GM12878 (cell line): ENCODE results near the gene CYP1A1. TPM values are rescaled to one million over a fixed set of nuclear protein-coding genes. Genes with fewer than 3 reads are reported as not detected.

Source experiments
- EGR1 ChIP-seq, 2 experiments: IDR thresholded peaks; 1 replicate in 1 of 2; 2 replicates in 1 of 2; pipeline ENCODE4 v1.6.1; 2011 to 2012; ENCODE audit warnings: low read depth in 2 of 2, low read length in 2 of 2, borderline replicate concordance in 1 of 2, mild to moderate bottlenecking in 1 of 2, moderate library complexity in 1 of 2
- ETV6 ChIP-seq, 2 experiments: fragments of 450-650 bp in 1 of 2; IDR thresholded peaks in 1 of 2; conservative IDR thresholded peaks in 1 of 2; 2 replicates each; pipeline ENCODE4 v1.6.1; 2014; ENCODE audit warnings: antibody characterized with exemption in 1 of 2, borderline replicate concordance in 1 of 2, low read depth in 1 of 2, mild to moderate bottlenecking in 1 of 2, moderate library complexity in 1 of 2
- HDAC6 ChIP-seq: fragments of 200-600 bp; sonication (generic); IDR thresholded peaks from one replicate; pipeline ENCODE4 v1.8.0; 2017; ENCODE audit warnings: antibody characterized with exemption; ENCODE audit not compliant: unreplicated experiment
- JUNB ChIP-seq: IDR thresholded peaks from 2 replicates; pipeline ENCODE4 v1.6.1; 2016; ENCODE audit warnings: antibody characterized with exemption, mild to moderate bottlenecking
- MEF2B ChIP-seq: fragments of 450-650 bp; IDR thresholded peaks from 2 replicates; pipeline ENCODE4 v1.6.1; 2018; ENCODE audit warnings: mild to moderate bottlenecking, moderate library complexity; ENCODE audit not compliant: partially characterized antibody, poor library complexity, severe bottlenecking
- NFYB ChIP-seq: IDR thresholded peaks from 2 replicates; pipeline ENCODE4 v1.6.1; 2011; ENCODE audit warnings: low read depth, mild to moderate bottlenecking, low read length, improper control_type of control experiment, moderate library complexity; ENCODE audit not compliant: insufficient read depth
- SP1 ChIP-seq: IDR thresholded peaks from one replicate; pipeline ENCODE4 v1.6.1; 2011; ENCODE audit warnings: low read depth, low read length
- ZNF207 ChIP-seq: fragments of 450-650 bp; IDR thresholded peaks from 2 replicates; pipeline ENCODE4 v1.6.1; 2014; ENCODE audit warnings: antibody characterized with exemption, mild to moderate bottlenecking, borderline replicate concordance
- polyA plus RNA-seq, 11 experiments: library from polyadenylated mRNA; depleted of rRNA in 4 of 11; unstranded in 6 of 11; stranded (reverse) in 5 of 11; fragments of >200 nt; fragmentation: Nextera tagmentation in 4 of 11; fragmentation: Illumina TruSeq in 1 of 11; extraction: Ambion mirVana in 4 of 11; extraction: Trizol in 1 of 11; gene quantifications; 1 replicate in 1 of 11; 2 replicates in 10 of 11; pipeline versions ENCODE4 v1.2.1 to v1.2.3, GENCODE V29; 2011 to 2016; ENCODE audit warnings: inconsistent platforms in 2 of 11, missing spikeins in 2 of 11, low read depth in 1 of 11
- total RNA-seq, 4 experiments: library from RNA; depleted of rRNA in 3 of 4; stranded (reverse); fragments of >200 nt in 3 of 4; fragmentation: Illumina TruSeq in 1 of 4; extraction: Trizol in 1 of 4; gene quantifications; 2 replicates each; pipeline versions ENCODE4 v1.2.1 to v1.2.3, GENCODE V29; 2013 to 2021
- TF ChIP-seq, protein P1 (sequence below): IDR thresholded peaks from 2 replicates; pipeline ENCODE4 v1.6.1; 2011; ENCODE audit warnings: low read depth, mild to moderate bottlenecking, low read length, moderate library complexity, borderline replicate concordance; ENCODE audit errors: extremely low read depth
- TF ChIP-seq, protein P2 (sequence below): fragments of 450-650 bp; IDR thresholded peaks from 2 replicates; pipeline ENCODE4 v1.6.1; 2017; ENCODE audit warnings: mild to moderate bottlenecking, moderate library complexity
- TF ChIP-seq, protein P3 (sequence below): fragments of 450-650 bp; formaldehyde crosslinking; IDR thresholded peaks from 2 replicates; pipeline ENCODE4 v1.5.0; 2022; ENCODE audit warnings: mild to moderate bottlenecking, missing genetic modification characterization
- TF ChIP-seq, protein P4 (sequence below): fragments of 450-650 bp; formaldehyde crosslinking; IDR thresholded peaks from 2 replicates; pipeline ENCODE4 v1.4.0; 2020; ENCODE audit warnings: mild to moderate bottlenecking, moderate library complexity
- TF ChIP-seq, protein P5 (sequence below): fragments of 450-650 bp; IDR thresholded peaks from 2 replicates; pipeline ENCODE4 v1.6.1; 2017; ENCODE audit warnings: borderline replicate concordance

CYP1A1 gene
- total and polyA plus RNA-seq, 10 of the 15 experiments (the other 5 are each of a cell fraction or from before 2014, with no cell fraction given), result 0.04 to 0.71 (median 0.07) TPM; not detected in 4

DNA sequence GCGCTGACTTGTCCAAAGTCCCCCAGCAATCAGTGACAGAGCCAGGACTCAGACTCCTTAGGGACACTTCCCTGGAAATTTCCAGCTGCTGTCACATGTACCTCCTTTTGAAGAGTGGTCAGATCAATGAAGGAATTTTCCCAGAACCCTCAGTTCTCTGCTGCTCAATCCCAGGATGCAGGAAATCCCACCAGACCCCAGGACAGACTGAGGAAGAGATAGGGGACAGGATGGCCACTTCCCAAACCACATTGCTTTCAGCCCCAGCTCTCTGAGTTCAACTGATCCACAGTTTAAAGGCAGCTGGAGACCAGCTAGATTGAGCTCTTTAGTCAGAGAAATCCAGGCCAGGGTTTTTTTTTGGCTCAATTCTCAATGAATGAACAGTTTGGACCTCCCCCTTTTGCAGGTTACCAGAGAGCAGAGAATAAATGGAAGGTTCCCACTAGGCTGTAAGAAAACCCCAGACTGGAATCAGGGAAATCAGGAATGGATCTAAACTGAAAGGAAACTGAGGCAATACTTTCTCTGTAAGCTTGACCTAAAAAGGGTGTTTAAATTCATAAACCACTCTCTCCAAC, 1.5 kb downstream of the CYP1A1 start (continued):
- TF ChIP-seq NFYB (peak; percentile 53; the same call in 1 of the 2 replicates), EGR1 (IDR thresholded peaks at IDR 0.05; ENCODE audit: borderline replicate concordance in 1 of 2, low read depth in 2 of 2, low read length in 2 of 2) (0 out of 3 replicates have a peak, but pooled peaks of 1 of the 2 experiments have one; percentile 17), ETV6 (conservative IDR thresholded peaks at IDR 0.05 in 1 of 2, IDR thresholded peaks at IDR 0.05 in 1 of 2; ENCODE audit: borderline replicate concordance in 1 of 2, low read depth in 1 of 2) (no peak), MEF2B (no peak), HDAC6 (no peak), JUNB (no peak), ZNF207 (no peak), SP1 (peak; percentile 79)
- TF ChIP-seq, protein P1, sequence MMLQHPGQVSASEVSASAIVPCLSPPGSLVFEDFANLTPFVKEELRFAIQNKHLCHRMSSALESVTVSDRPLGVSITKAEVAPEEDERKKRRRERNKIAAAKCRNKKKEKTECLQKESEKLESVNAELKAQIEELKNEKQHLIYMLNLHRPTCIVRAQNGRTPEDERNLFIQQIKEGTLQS, result no peak
- TF ChIP-seq, protein P2, sequence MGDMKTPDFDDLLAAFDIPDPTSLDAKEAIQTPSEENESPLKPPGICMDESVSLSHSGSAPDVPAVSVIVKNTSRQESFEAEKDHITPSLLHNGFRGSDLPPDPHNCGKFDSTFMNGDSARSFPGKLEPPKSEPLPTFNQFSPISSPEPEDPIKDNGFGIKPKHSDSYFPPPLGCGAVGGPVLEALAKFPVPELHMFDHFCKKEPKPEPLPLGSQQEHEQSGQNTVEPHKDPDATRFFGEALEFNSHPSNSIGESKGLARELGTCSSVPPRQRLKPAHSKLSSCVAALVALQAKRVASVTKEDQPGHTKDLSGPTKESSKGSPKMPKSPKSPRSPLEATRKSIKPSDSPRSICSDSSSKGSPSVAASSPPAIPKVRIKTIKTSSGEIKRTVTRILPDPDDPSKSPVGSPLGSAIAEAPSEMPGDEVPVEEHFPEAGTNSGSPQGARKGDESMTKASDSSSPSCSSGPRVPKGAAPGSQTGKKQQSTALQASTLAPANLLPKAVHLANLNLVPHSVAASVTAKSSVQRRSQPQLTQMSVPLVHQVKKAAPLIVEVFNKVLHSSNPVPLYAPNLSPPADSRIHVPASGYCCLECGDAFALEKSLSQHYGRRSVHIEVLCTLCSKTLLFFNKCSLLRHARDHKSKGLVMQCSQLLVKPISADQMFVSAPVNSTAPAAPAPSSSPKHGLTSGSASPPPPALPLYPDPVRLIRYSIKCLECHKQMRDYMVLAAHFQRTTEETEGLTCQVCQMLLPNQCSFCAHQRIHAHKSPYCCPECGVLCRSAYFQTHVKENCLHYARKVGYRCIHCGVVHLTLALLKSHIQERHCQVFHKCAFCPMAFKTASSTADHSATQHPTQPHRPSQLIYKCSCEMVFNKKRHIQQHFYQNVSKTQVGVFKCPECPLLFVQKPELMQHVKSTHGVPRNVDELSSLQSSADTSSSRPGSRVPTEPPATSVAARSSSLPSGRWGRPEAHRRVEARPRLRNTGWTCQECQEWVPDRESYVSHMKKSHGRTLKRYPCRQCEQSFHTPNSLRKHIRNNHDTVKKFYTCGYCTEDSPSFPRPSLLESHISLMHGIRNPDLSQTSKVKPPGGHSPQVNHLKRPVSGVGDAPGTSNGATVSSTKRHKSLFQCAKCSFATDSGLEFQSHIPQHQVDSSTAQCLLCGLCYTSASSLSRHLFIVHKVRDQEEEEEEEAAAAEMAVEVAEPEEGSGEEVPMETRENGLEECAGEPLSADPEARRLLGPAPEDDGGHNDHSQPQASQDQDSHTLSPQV, result no peak
- TF ChIP-seq, protein P3, sequence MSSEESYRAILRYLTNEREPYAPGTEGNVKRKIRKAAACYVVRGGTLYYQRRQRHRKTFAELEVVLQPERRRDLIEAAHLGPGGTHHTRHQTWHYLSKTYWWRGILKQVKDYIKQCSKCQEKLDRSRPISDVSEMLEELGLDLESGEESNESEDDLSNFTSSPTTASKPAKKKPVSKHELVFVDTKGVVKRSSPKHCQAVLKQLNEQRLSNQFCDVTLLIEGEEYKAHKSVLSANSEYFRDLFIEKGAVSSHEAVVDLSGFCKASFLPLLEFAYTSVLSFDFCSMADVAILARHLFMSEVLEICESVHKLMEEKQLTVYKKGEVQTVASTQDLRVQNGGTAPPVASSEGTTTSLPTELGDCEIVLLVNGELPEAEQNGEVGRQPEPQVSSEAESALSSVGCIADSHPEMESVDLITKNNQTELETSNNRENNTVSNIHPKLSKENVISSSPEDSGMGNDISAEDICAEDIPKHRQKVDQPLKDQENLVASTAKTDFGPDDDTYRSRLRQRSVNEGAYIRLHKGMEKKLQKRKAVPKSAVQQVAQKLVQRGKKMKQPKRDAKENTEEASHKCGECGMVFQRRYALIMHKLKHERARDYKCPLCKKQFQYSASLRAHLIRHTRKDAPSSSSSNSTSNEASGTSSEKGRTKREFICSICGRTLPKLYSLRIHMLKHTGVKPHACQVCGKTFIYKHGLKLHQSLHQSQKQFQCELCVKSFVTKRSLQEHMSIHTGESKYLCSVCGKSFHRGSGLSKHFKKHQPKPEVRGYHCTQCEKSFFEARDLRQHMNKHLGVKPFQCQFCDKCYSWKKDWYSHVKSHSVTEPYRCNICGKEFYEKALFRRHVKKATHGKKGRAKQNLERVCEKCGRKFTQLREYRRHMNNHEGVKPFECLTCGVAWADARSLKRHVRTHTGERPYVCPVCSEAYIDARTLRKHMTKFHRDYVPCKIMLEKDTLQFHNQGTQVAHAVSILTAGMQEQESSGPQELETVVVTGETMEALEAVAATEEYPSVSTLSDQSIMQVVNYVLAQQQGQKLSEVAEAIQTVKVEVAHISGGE, result no peak
- TF ChIP-seq, protein P4, sequence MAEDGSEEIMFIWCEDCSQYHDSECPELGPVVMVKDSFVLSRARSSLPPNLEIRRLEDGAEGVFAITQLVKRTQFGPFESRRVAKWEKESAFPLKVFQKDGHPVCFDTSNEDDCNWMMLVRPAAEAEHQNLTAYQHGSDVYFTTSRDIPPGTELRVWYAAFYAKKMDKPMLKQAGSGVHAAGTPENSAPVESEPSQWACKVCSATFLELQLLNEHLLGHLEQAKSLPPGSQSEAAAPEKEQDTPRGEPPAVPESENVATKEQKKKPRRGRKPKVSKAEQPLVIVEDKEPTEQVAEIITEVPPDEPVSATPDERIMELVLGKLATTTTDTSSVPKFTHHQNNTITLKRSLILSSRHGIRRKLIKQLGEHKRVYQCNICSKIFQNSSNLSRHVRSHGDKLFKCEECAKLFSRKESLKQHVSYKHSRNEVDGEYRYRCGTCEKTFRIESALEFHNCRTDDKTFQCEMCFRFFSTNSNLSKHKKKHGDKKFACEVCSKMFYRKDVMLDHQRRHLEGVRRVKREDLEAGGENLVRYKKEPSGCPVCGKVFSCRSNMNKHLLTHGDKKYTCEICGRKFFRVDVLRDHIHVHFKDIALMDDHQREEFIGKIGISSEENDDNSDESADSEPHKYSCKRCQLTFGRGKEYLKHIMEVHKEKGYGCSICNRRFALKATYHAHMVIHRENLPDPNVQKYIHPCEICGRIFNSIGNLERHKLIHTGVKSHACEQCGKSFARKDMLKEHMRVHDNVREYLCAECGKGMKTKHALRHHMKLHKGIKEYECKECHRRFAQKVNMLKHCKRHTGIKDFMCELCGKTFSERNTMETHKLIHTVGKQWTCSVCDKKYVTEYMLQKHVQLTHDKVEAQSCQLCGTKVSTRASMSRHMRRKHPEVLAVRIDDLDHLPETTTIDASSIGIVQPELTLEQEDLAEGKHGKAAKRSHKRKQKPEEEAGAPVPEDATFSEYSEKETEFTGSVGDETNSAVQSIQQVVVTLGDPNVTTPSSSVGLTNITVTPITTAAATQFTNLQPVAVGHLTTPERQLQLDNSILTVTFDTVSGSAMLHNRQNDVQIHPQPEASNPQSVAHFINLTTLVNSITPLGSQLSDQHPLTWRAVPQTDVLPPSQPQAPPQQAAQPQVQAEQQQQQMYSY (CRISPR knock-in tag), result no peak
- TF ChIP-seq, protein P5, sequence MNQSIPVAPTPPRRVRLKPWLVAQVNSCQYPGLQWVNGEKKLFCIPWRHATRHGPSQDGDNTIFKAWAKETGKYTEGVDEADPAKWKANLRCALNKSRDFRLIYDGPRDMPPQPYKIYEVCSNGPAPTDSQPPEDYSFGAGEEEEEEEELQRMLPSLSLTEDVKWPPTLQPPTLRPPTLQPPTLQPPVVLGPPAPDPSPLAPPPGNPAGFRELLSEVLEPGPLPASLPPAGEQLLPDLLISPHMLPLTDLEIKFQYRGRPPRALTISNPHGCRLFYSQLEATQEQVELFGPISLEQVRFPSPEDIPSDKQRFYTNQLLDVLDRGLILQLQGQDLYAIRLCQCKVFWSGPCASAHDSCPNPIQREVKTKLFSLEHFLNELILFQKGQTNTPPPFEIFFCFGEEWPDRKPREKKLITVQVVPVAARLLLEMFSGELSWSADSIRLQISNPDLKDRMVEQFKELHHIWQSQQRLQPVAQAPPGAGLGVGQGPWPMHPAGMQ, result no peak
